HG02970 (cell line): ENCODE data around the gene EXTL2.
"Not testable (repeated sequence)": the region's sequence is repeated elsewhere in the genome, so short reads cannot be mapped to it uniquely, and the experiment has no call there.

Experiments used
- ATAC-seq: cut with Tn5 transposase; IDR thresholded peaks from one replicate; pipeline ENCODE4 v1.9.1; 2021; ENCODE audit warnings: mild to moderate bottlenecking, moderate library complexity, moderate number of reproducible peaks; ENCODE audit not compliant: unreplicated experiment, low FRiP score

Gene EXTL2

GRCh38 chr1:100866041-100866900 lies 28.4 kb downstream of the EXTL2 start:
- ATAC-seq: no peak

GRCh38 chr1:100862591-100862990 lies 32.1 kb downstream of the EXTL2 start:
- no peak for ATAC-seq

- ATAC-seq: no peak
Observed at GRCh38 chr1:100861379-100861778, 33.3 kb downstream of the EXTL2 start.

GRCh38 chr1:100860397-100860991 lies 34.1 kb downstream of the EXTL2 start:
- ATAC-seq: no peak

- not testable (repeated sequence) for ATAC-seq
Observed at GRCh38 chr1:100855116-100855515, 39.5 kb downstream of the EXTL2 start.

- no peak for ATAC-seq
Observed at GRCh38 chr1:100852976-100853375, 41.7 kb downstream of the EXTL2 start.

GRCh38 chr1:100851726-100852125 lies 42.9 kb downstream of the EXTL2 start:
- ATAC-seq: no peak

- no peak for ATAC-seq
Observed at GRCh38 chr1:100847361-100848082, 47.1 kb downstream of the EXTL2 start.

GRCh38 chr1:100843160-100843559 lies 51.5 kb downstream of the EXTL2 start:
- ATAC-seq: not testable (repeated sequence)

GRCh38 chr1:100835866-100836842 lies 58.5 kb downstream of the EXTL2 start:
- ATAC-seq: no peak

GRCh38 chr1:100834777-100835660 lies 59.6 kb downstream of the EXTL2 start:
- no peak for ATAC-seq

GRCh38 chr1:100832694-100833428 lies 61.8 kb downstream of the EXTL2 start:
- no peak for ATAC-seq

- ATAC-seq: not testable (repeated sequence)
Observed at GRCh38 chr1:100825666-100826065, 69.0 kb downstream of the EXTL2 start.
